ENCODE measurements around the gene ANKS1A. TPM values are rescaled to one million over a fixed set of nuclear protein-coding genes. Genes with fewer than 3 reads are reported as not detected.

Gene ANKS1A
- total and polyA plus RNA-seq, 3 experiments from 2014 or later: 3.0 to 9.6 (median 8.7) TPM

GRCh38 chr6:35038076-35038475 lies 149.0 kb downstream of the ANKS1A start:
- peaks cover 0 to 34% (median 9%) of the 10 kb centered on the region in 3 donors for H3K36me3 Mint-ChIP-seq
- H3K27me3 Mint-ChIP-seq: peaks cover 0 to 2% of the 10 kb centered on the region in 2 donors
- ChIA-PET CTCF (no interaction called here), POLR2A (no interaction called here)
- Histone ChIP-seq H3K4me1 (ENCODE audit: insufficient read depth, low read length) (no peaks in the 10 kb centered on the region), H3K4me3 (ENCODE audit: low read length) (no peak overlapping the region), H3K27ac (ENCODE audit: low read depth, low read length) (no peak overlapping the region), H3K36me3 (ENCODE audit: insufficient read depth, low read length) (no peaks in the 10 kb centered on the region), H3K9me3 (ENCODE audit: low read length) (no peaks in the 10 kb centered on the region), H3K27me3 (ENCODE audit: insufficient read depth, low read length, poor library complexity, severe bottlenecking) (no peaks in the 10 kb centered on the region)
- peak overlapping the region in 1 of 8 donors; percentile 70 for H3K27ac Mint-ChIP-seq
- H3K9me3 Mint-ChIP-seq: no peaks in the 10 kb centered on the region
- H3K4me1 Mint-ChIP-seq: peaks cover 0 to 1% (median 0%) of the 10 kb centered on the region in 3 donors
- no peak for DNase-seq
- H3K4me3 Mint-ChIP-seq: no peak overlapping the region

GRCh38 chr6:35040398-35040797 lies 151.3 kb downstream of the ANKS1A start:
- no peaks in the 10 kb centered on the region for H3K4me1 ChIP-seq (ENCODE audit: insufficient read depth, low read length)
- H3K36me3 Mint-ChIP-seq: peaks cover 0 to 39% (median 7%) of the 10 kb centered on the region in 3 donors
- H3K4me3 ChIP-seq (ENCODE audit: low read length): no peak overlapping the region
- ChIA-PET POLR2A (no interaction called here), CTCF (no interaction called here)
- no peaks in the 10 kb centered on the region for H3K27me3 ChIP-seq (ENCODE audit: insufficient read depth, low read length, poor library complexity, severe bottlenecking)
- H3K36me3 ChIP-seq (ENCODE audit: insufficient read depth, low read length): no peaks in the 10 kb centered on the region
- H3K9me3 ChIP-seq (ENCODE audit: low read length): no peaks in the 10 kb centered on the region
- H3K27ac ChIP-seq (ENCODE audit: low read depth, low read length): no peak overlapping the region
- H3K4me1 Mint-ChIP-seq: peaks cover 0 to 1% (median 0%) of the 10 kb centered on the region in 3 donors
- no peaks in the 10 kb centered on the region for H3K9me3 Mint-ChIP-seq
- DNase-seq: no peak
- H3K27ac Mint-ChIP-seq: no peak overlapping the region
- no peak overlapping the region for H3K4me3 Mint-ChIP-seq
- peaks cover 0 to 2% of the 10 kb centered on the region in 2 donors for H3K27me3 Mint-ChIP-seq

GRCh38 chr6:35041086-35041861 lies 152.2 kb downstream of the ANKS1A start:
- H3K27ac Mint-ChIP-seq: peak overlapping the region in 2 of 8 donors; percentile 14 to 29
- Histone ChIP-seq H3K36me3 (ENCODE audit: insufficient read depth, low read length) (no peaks in the 10 kb centered on the region), H3K4me1 (ENCODE audit: insufficient read depth, low read length) (no peaks in the 10 kb centered on the region), H3K27me3 (ENCODE audit: insufficient read depth, low read length, poor library complexity, severe bottlenecking) (no peaks in the 10 kb centered on the region), H3K9me3 (ENCODE audit: low read length) (no peaks in the 10 kb centered on the region), H3K4me3 (ENCODE audit: low read length) (no peak overlapping the region), H3K27ac (ENCODE audit: low read depth, low read length) (no peak overlapping the region)
- CTCF ChIA-PET: no interaction called here
- H3K36me3 Mint-ChIP-seq: peaks cover 0 to 40% (median 7%) of the 10 kb centered on the region in 3 donors
- POLR2A ChIA-PET: no interaction called here
- no peaks in the 10 kb centered on the region for H3K9me3 Mint-ChIP-seq
- H3K4me3 Mint-ChIP-seq: no peak overlapping the region
- peaks cover 0 to 2% of the 10 kb centered on the region in 2 donors for H3K27me3 Mint-ChIP-seq
- no peak for DNase-seq
- H3K4me1 Mint-ChIP-seq: no peaks in the 10 kb centered on the region

GRCh38 chr6:35042031-35042815 lies 153.2 kb downstream of the ANKS1A start:
- Histone ChIP-seq H3K4me1 (ENCODE audit: insufficient read depth, low read length) (no peaks in the 10 kb centered on the region), H3K27ac (ENCODE audit: low read depth, low read length) (no peak overlapping the region), H3K36me3 (ENCODE audit: insufficient read depth, low read length) (no peaks in the 10 kb centered on the region), H3K4me3 (ENCODE audit: low read length) (no peak overlapping the region), H3K27me3 (ENCODE audit: insufficient read depth, low read length, poor library complexity, severe bottlenecking) (no peaks in the 10 kb centered on the region), H3K9me3 (ENCODE audit: low read length) (no peaks in the 10 kb centered on the region)
- ChIA-PET CTCF (no interaction called here), POLR2A (no interaction called here)
- H3K27me3 Mint-ChIP-seq: peaks cover 0 to 2% of the 10 kb centered on the region in 2 donors
- H3K4me3 Mint-ChIP-seq: no peak overlapping the region
- H3K27ac Mint-ChIP-seq: peak overlapping the region in 1 of 8 donors; percentile 72
- DNase-seq: no peak
- H3K4me1 Mint-ChIP-seq: peaks cover 4 to 9% (median 6%) of the 10 kb centered on the region in 3 donors
- peaks cover 0 to 40% (median 6%) of the 10 kb centered on the region in 3 donors for H3K36me3 Mint-ChIP-seq
- H3K9me3 Mint-ChIP-seq: no peaks in the 10 kb centered on the region

- Mint-ChIP-seq H3K9me3 (no peaks in the 10 kb centered on the region), H3K27ac (peak overlapping the region in 3 of 8 donors; percentile 15 to 58 (median 57)), H3K4me3 (no peak overlapping the region), H3K36me3 (peaks cover 0 to 36% (median 6%) of the 10 kb centered on the region in 3 donors), H3K4me1 (peaks cover 9 to 12% (median 10%) of the 10 kb centered on the region in 3 donors), H3K27me3 (no peaks in the 10 kb centered on the region)
- no peaks in the 10 kb centered on the region for H3K27me3 ChIP-seq (ENCODE audit: insufficient read depth, low read length, poor library complexity, severe bottlenecking)
- no peaks in the 10 kb centered on the region for H3K9me3 ChIP-seq (ENCODE audit: low read length)
- ChIA-PET CTCF (no interaction called here), POLR2A (no interaction called here)
- H3K4me1 ChIP-seq (ENCODE audit: insufficient read depth, low read length): peaks cover 12% of the 10 kb centered on the region
- no peak for DNase-seq
- no peak overlapping the region for H3K27ac ChIP-seq (ENCODE audit: low read depth, low read length)
- H3K36me3 ChIP-seq (ENCODE audit: insufficient read depth, low read length): no peaks in the 10 kb centered on the region
- H3K4me3 ChIP-seq (ENCODE audit: low read length): no peak overlapping the region
Observed at GRCh38 chr6:35043381-35044130, 154.5 kb downstream of the ANKS1A start.

DNA sequence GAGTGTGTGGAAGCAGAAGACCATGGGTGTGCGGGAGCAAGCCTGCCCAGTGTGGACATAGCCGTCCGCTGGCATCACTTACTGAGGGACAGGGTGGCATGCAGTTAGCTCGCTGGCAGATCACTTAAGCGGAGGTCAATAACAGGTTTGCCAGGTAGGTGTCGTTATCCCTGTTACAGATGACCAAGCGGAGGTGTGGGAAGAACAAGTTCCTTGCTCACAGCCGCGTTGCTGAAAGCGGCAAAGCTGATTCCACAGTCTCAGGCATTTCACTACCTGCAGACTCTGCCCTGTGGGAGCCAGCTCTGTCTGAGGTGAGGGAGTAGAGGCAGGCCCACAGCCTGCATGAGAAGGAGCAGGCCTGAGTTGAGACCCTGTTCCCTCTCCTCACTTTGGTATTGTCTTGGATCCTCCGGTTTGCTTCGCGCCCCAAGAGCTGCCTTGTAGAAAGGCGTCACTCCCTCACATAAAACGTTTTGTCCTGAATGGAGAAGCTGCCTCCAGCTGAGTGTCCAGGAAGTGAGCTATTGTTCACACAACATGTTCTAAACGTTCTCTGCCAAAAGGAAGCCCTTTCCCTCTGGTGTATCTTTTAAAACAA lies 155.2 kb downstream of the ANKS1A start:
- Histone ChIP-seq H3K9me3 (ENCODE audit: low read length) (no peaks in the 10 kb centered on the region), H3K27ac (ENCODE audit: low read depth, low read length) (no peak overlapping the region), H3K4me3 (ENCODE audit: low read length) (no peak overlapping the region), H3K36me3 (ENCODE audit: insufficient read depth, low read length) (no peaks in the 10 kb centered on the region), H3K4me1 (ENCODE audit: insufficient read depth, low read length) (peaks cover 12% of the 10 kb centered on the region), H3K27me3 (ENCODE audit: insufficient read depth, low read length, poor library complexity, severe bottlenecking) (no peaks in the 10 kb centered on the region)
- Mint-ChIP-seq H3K4me1 (peaks cover 9 to 12% (median 10%) of the 10 kb centered on the region in 3 donors), H3K27ac (peak overlapping the region in 2 of 8 donors; percentile 57 to 58), H3K4me3 (no peak overlapping the region), H3K9me3 (no peaks in the 10 kb centered on the region), H3K27me3 (no peaks in the 10 kb centered on the region), H3K36me3 (peaks cover 0 to 36% (median 6%) of the 10 kb centered on the region in 3 donors)
- ChIA-PET CTCF (no interaction called here), POLR2A (no interaction called here)
- DNase-seq: no peak

- Mint-ChIP-seq H3K9me3 (no peaks in the 10 kb centered on the region), H3K36me3 (peaks cover 0 to 36% (median 5%) of the 10 kb centered on the region in 3 donors), H3K27ac (peak overlapping the region in 2 of 8 donors; percentile 52 to 58), H3K4me1 (peaks cover 9 to 12% (median 10%) of the 10 kb centered on the region in 3 donors), H3K27me3 (no peaks in the 10 kb centered on the region), H3K4me3 (no peak overlapping the region)
- POLR2A ChIA-PET: no interaction called here
- no peaks in the 10 kb centered on the region for H3K36me3 ChIP-seq (ENCODE audit: insufficient read depth, low read length)
- no peaks in the 10 kb centered on the region for H3K27me3 ChIP-seq (ENCODE audit: insufficient read depth, low read length, poor library complexity, severe bottlenecking)
- DNase-seq: no peak
- no peaks in the 10 kb centered on the region for H3K9me3 ChIP-seq (ENCODE audit: low read length)
- CTCF ChIA-PET: no interaction called here
- H3K4me1 ChIP-seq (ENCODE audit: insufficient read depth, low read length): peaks cover 12% of the 10 kb centered on the region
- H3K4me3 ChIP-seq (ENCODE audit: low read length): no peak overlapping the region
- no peak overlapping the region for H3K27ac ChIP-seq (ENCODE audit: low read depth, low read length)
Observed at GRCh38 chr6:35044761-35045421, 155.8 kb downstream of the ANKS1A start.

All from CD8-positive, alpha-beta memory T cell (primary cell).